CD14-positive monocyte (primary cell): ENCODE data around the gene ABHD16A. TPM values are rescaled to one million over a fixed set of nuclear protein-coding genes. Genes with fewer than 3 reads are reported as not detected.
A peak's percentile ranks its signal among the peaks of the same experiment; 100 is the strongest.

Experiments
- DNase-seq, 3 donors: peaks; one replicate each; pipeline ENCODE4 v3.0.0-alpha.2; 2011 to 2022
- H2AFZ ChIP-seq: 2 replicates; pipeline ENCODE4 v1.6.0; 2012; ENCODE audit warnings: mild to moderate bottlenecking, low read depth, low read length, inconsistent platforms; ENCODE audit not compliant: insufficient read depth, poor library complexity, severe bottlenecking
- H3K27ac ChIP-seq, 2 donors: 1 replicate in 1 of 2; 2 replicates in 1 of 2; pipeline ENCODE4 v1.5.1; 2012 to 2013; ENCODE audit warnings: low read length in 2 of 2, control low read depth in 1 of 2, inconsistent platforms in 1 of 2, low read depth in 1 of 2, mild to moderate bottlenecking in 1 of 2
- H3K27me3 ChIP-seq, 2 donors: one replicate each; pipeline versions ENCODE4 v1.6.0 to v1.6.1; 2011 to 2013; ENCODE audit warnings: low read length in 2 of 2; ENCODE audit not compliant: control insufficient read depth in 2 of 2, insufficient read depth in 2 of 2
- H3K36me3 ChIP-seq, 2 donors: replicated peaks in 1 of 2; 1 replicate in 1 of 2; 2 replicates in 1 of 2; pipeline versions ENCODE4 v1.5.1 to v1.6.1; 2012 to 2013; ENCODE audit warnings: low read length in 2 of 2, control low read depth in 1 of 2, inconsistent platforms in 1 of 2, mild to moderate bottlenecking in 1 of 2; ENCODE audit not compliant: insufficient read depth in 2 of 2, control insufficient read depth in 1 of 2
- H3K4me1 ChIP-seq, 2 donors: 1 replicate in 1 of 2; 2 replicates in 1 of 2; pipeline versions ENCODE4 v1.5.1 to v1.6.1; 2012 to 2013; ENCODE audit warnings: low read length in 2 of 2, control low read depth in 1 of 2, inconsistent platforms in 1 of 2, mild to moderate bottlenecking in 1 of 2, moderate library complexity in 1 of 2; ENCODE audit not compliant: insufficient read depth in 2 of 2, control insufficient read depth in 1 of 2
- H3K4me2 ChIP-seq: replicated peaks from 2 replicates; pipeline ENCODE3; 2012; ENCODE audit warnings: low read length, moderate library complexity, mild to moderate bottlenecking; ENCODE audit not compliant: poor library complexity, severe bottlenecking; ENCODE audit errors: extremely low read depth
- H3K4me3 ChIP-seq, 3 experiments: fragments of 200-600 bp in 1 of 3; sonication (generic) in 1 of 3; replicated peaks in 1 of 3; 1 replicate in 2 of 3; 2 replicates in 1 of 3; pipeline ENCODE4 v1.5.1; 2011 to 2013; ENCODE audit warnings: low read length in 3 of 3, mild to moderate bottlenecking in 3 of 3, control low read depth in 2 of 3, low read depth in 2 of 3, inconsistent platforms in 1 of 3, moderate library complexity in 1 of 3
- H3K79me2 ChIP-seq: 2 replicates; pipeline ENCODE4 v1.6.0; 2012; ENCODE audit warnings: mild to moderate bottlenecking, control low read depth, inconsistent platforms, low read length, moderate library complexity; ENCODE audit not compliant: insufficient read depth
- H3K9ac ChIP-seq: 2 replicates; pipeline ENCODE4 v1.6.0; 2017; ENCODE audit warnings: low read length, mild to moderate bottlenecking; ENCODE audit not compliant: insufficient read depth, poor library complexity, severe bottlenecking
- H3K9me3 ChIP-seq, 2 donors: replicated peaks in 1 of 2; 1 replicate in 1 of 2; 2 replicates in 1 of 2; pipeline versions ENCODE4 v1.5.1 to v1.6.1; 2012 to 2013; ENCODE audit warnings: low read length in 2 of 2, control low read depth in 1 of 2; ENCODE audit not compliant: control insufficient read depth in 1 of 2, insufficient read depth in 1 of 2
- H4K20me1 ChIP-seq: 2 replicates; pipeline ENCODE4 v1.6.0; 2012; ENCODE audit warnings: mild to moderate bottlenecking, low read length, control low read depth, moderate library complexity; ENCODE audit not compliant: insufficient read depth
- H3K27ac Mint-ChIP-seq, 7 donors: one replicate each; pipeline ENCODE4 v1.8.0; 2020; ENCODE audit warnings: mild to moderate bottlenecking in 7 of 7, mixed read lengths in 7 of 7, moderate library complexity in 6 of 7, inconsistent platforms in 2 of 7
- H3K27me3 Mint-ChIP-seq, 3 donors: one replicate each; pipeline ENCODE4 v1.8.0; 2021 to 2022; ENCODE audit warnings: low read depth in 3 of 3, mild to moderate bottlenecking in 3 of 3, mixed read lengths in 3 of 3, moderate library complexity in 3 of 3, inconsistent platforms in 1 of 3
- H3K36me3 Mint-ChIP-seq, 2 donors: one replicate each; pipeline ENCODE4 v1.8.0; 2020; ENCODE audit warnings: mixed read lengths in 2 of 2, inconsistent platforms in 1 of 2, mild to moderate bottlenecking in 1 of 2
- H3K4me1 Mint-ChIP-seq: one replicate; pipeline ENCODE4 v1.8.0; 2020; ENCODE audit warnings: mild to moderate bottlenecking, mixed read lengths
- H3K4me3 Mint-ChIP-seq, 2 donors: one replicate each; pipeline ENCODE4 v1.8.0; 2020; ENCODE audit warnings: mild to moderate bottlenecking in 2 of 2, mixed read lengths in 2 of 2, moderate library complexity in 1 of 2
- H3K9me3 Mint-ChIP-seq, 7 donors: one replicate each; pipeline ENCODE4 v1.8.0; 2020 to 2022; ENCODE audit warnings: mixed read lengths in 7 of 7, mild to moderate bottlenecking in 6 of 7, moderate library complexity in 6 of 7, inconsistent platforms in 2 of 7
- WGBS: methylation state at CpG from one replicate; pipeline ENCODE4 v1.1.5; 2013; ENCODE audit warnings: missing lambda C conversion rate; ENCODE audit not compliant: insufficient coverage; 5-methylcytosine and 5-hydroxymethylcytosine counted together
- intact Hi-C, 2 donors: fragments of 100-400 bp; cut with micrococcal nuclease; formaldehyde crosslinking; loops; one replicate each; pipeline versions ENCODE4 v1.15.0 to v1.15.1; 2023
- polyA plus RNA-seq, 3 donors: library from polyadenylated mRNA; depleted of rRNA in 1 of 3; unstranded in 2 of 3; stranded (reverse) in 1 of 3; fragments of 300-500 nt in 2 of 3; fragments of >200 nt in 1 of 3; fragmentation: Illumina TruSeq in 2 of 3; gene quantifications; 1 replicate in 2 of 3; 2 replicates in 1 of 3; pipeline ENCODE4 v1.2.3, GENCODE V29; 2012 to 2021
- TF ChIP-seq, protein P1 (sequence below): fragments of 200-600 bp; IDR thresholded peaks from one replicate; pipeline ENCODE4 v1.8.0; 2022; ENCODE audit warnings: antibody characterized with exemption, mild to moderate bottlenecking

ABHD16A gene
- polyA plus RNA-seq, 3 donors, result 53.0 to 122 (median 56.0) TPM

GRCh38 chr6:31729515-31729978 lies 26.4 kb upstream of the ABHD16A start:
- Mint-ChIP-seq H3K4me1 (peaks cover 73% of the 10 kb centered on the region), H3K9me3 (peaks cover 0 to 4% (median 0%) of the 10 kb centered on the region in 7 donors), H3K27ac (peak overlapping the region; percentile 96 to 99 (median 98)), H3K36me3 (peaks cover 62 to 65% of the 10 kb centered on the region in 2 donors), H3K27me3 (peaks cover 0 to 4% (median 4%) of the 10 kb centered on the region in 3 donors), H3K4me3 (peak overlapping the region; percentile 96)
- peaks cover 44% of the 10 kb centered on the region for H4K20me1 ChIP-seq
- peak overlapping the region; percentile 64 for H3K9ac ChIP-seq
- H3K4me3 ChIP-seq, result peak overlapping the region; percentile 68 to 87 (median 81)
- DNase-seq, result peak; percentile 75 to 83 (median 78)
- H3K4me2 ChIP-seq, result peak overlapping the region; percentile 92
- TF ChIP-seq, protein P1, sequence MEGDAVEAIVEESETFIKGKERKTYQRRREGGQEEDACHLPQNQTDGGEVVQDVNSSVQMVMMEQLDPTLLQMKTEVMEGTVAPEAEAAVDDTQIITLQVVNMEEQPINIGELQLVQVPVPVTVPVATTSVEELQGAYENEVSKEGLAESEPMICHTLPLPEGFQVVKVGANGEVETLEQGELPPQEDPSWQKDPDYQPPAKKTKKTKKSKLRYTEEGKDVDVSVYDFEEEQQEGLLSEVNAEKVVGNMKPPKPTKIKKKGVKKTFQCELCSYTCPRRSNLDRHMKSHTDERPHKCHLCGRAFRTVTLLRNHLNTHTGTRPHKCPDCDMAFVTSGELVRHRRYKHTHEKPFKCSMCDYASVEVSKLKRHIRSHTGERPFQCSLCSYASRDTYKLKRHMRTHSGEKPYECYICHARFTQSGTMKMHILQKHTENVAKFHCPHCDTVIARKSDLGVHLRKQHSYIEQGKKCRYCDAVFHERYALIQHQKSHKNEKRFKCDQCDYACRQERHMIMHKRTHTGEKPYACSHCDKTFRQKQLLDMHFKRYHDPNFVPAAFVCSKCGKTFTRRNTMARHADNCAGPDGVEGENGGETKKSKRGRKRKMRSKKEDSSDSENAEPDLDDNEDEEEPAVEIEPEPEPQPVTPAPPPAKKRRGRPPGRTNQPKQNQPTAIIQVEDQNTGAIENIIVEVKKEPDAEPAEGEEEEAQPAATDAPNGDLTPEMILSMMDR, result peak; percentile 80
- H2AFZ ChIP-seq, result no peak overlapping the region
- H3K9me3 ChIP-seq, result no peaks in the 10 kb centered on the region
- intact Hi-C loops, result loop anchor here (5.0 to 10.0 kb wide), 2 partner anchors 103 to 105 kb away; no protein-coding TSS in a partner anchor
- H3K27me3 ChIP-seq, result no peaks in the 10 kb centered on the region
- peaks cover 39 to 40% of the 10 kb centered on the region in 2 donors for H3K36me3 ChIP-seq
- H3K79me2 ChIP-seq, result peaks cover 59% of the 10 kb centered on the region
- WGBS, result under 1% methylated on average over 22 of the region's 29 CpGs
- peaks cover 76 to 90% of the 10 kb centered on the region in 2 donors for H3K4me1 ChIP-seq
- peak overlapping the region; percentile 94 to 96 for H3K27ac ChIP-seq

GRCh38 chr6:31728767-31729514 lies 25.8 kb upstream of the ABHD16A start, which contains the start of gene DDAH2:
Gene DDAH2, minus strand, starts transcription at chr6:31729299. Its CDS starts 138 bp downstream, at chr6:31729161.
- Mint-ChIP-seq H3K27me3 (peaks cover 1 to 6% (median 4%) of the 10 kb centered on the region in 3 donors), H3K27ac (peak within 1 kb of the TSS; percentile 96 to 99 (median 98)), H3K4me1 (peaks cover 70% of the 10 kb centered on the region), H3K4me3 (peak within 1 kb of the TSS; percentile 96), H3K36me3 (peaks cover 63 to 65% of the 10 kb centered on the region in 2 donors), H3K9me3 (peaks cover 0 to 4% (median 0%) of the 10 kb centered on the region in 7 donors)
- peaks cover 38% of the 10 kb centered on the region for H4K20me1 ChIP-seq
- TF ChIP-seq, protein P1, result no peak
- peak within 1 kb of the TSS; percentile 94 to 96 for H3K27ac ChIP-seq
- peak within 1 kb of the TSS; percentile 71 for H3K9ac ChIP-seq
- intact Hi-C loops, result loop anchor here (1.0 to 10.0 kb wide), 3 partner anchors 7 to 106 kb away; partner anchors contain the start of gene CLIC1 (in 1 of the 2)
- peak within 1 kb of the TSS; percentile 68 to 87 (median 81) for H3K4me3 ChIP-seq
- H3K79me2 ChIP-seq, result peaks cover 53% of the 10 kb centered on the region
- peaks cover 36% of the 10 kb centered on the region in 2 donors for H3K36me3 ChIP-seq
- no peak for DNase-seq
- peak within 1 kb of the TSS; percentile 92 for H3K4me2 ChIP-seq
- peaks cover 70 to 84% of the 10 kb centered on the region in 2 donors for H3K4me1 ChIP-seq
- no peak within 1 kb of the TSS for H2AFZ ChIP-seq
- no peaks in the 10 kb centered on the region for H3K9me3 ChIP-seq
- H3K27me3 ChIP-seq, result no peaks in the 10 kb centered on the region
- WGBS, result 19% methylated on average over 14 of the region's 36 CpGs
